HFF-Myc (cell line): ENCODE measurements around the gene ACSBG1.

Source experiments
- DNase-seq: peaks from one replicate; pipeline ENCODE4 v3.0.0-alpha.2; 2011; ENCODE audit warnings: low read depth; ENCODE audit errors: extremely low read depth
- H3K4me3 ChIP-seq: replicated peaks from 2 replicates; pipeline ENCODE4 v1.5.1; 2011; ENCODE audit warnings: low read depth, mild to moderate bottlenecking, control low read depth, low read length
- CTCF ChIP-seq: IDR thresholded peaks from 2 replicates; pipeline ENCODE4 v1.5.1; 2012; ENCODE audit warnings: mild to moderate bottlenecking, low read depth, low read length, control low read depth; ENCODE audit errors: missing control alignments

The ACSBG1 gene

DNA sequence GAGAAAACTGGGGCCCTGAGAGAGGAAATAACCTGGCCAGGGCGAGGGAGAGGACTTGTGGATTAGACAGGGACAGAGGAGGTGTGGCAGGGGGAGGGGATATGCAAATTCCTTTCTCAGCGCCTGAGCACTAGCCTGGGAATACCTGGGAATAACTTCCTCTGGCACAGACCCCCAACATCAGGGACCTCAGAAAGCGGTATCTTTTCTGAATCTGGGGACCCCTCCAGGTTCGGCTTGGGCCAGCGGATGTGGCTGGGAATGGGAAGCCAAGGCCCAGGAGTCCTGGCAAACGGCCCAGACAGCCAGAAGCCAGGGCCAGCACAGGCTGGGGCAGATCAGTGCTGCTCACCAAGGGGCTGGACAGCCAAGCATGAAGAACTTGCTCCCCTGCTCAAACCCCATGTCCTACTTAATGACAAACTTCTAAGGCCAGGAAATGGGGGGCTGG is 9.2 kb upstream of the ACSBG1 start:
- TF ChIP-seq CTCF = no peak
- H3K4me3 ChIP-seq = no peak overlapping the region
- no peak for DNase-seq

DNA sequence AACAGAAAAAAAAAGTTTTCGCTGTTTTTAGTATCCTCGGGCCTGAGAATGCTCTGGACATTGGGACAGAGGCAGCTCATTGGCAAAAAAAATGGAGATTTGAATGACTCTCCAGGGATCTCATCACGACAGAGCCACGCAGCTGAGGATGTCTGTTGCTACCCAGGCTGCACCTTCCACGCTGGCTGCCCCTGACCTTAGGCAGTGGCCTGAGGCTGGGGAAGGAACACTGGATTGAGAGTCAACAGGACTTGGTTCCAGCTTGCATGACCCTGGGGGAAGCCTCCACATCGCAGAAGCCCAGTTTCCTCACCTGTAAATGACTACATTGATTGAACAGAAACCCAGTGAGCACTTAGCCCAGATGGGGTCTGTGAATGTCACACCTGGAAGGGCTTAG is 8.7 kb upstream of the ACSBG1 start:
- TF ChIP-seq CTCF = no peak
- DNase-seq = no peak
- no peak overlapping the region for H3K4me3 ChIP-seq

GRCh38 chr15:78242128-78242527 is 7.8 kb upstream of the ACSBG1 start:
- TF ChIP-seq CTCF = peak; percentile 59
- H3K4me3 ChIP-seq = no peak overlapping the region
- DNase-seq = no peak

DNA sequence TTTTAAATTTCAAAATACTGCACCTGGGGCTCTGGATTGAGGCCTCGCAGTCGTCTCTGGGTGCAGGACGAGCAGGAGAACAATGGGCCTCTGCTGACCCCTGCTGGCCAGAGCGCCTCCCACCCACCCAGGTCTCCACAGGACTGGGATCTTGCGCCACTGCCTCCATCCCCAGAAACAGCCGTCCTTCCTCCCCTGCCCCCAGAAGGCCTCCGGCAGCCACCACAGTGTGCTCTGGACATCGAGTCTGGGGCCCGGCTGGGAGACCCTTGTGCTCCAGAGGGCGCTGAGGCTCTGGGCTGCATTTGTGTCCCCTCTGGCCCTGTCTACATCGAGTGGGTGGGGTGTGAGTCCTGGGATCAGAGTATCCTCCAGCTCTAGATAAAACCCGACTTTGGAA is 6.7 kb upstream of the ACSBG1 start:
- peak; percentile 90 for TF ChIP-seq CTCF
- no peak overlapping the region for H3K4me3 ChIP-seq
- DNase-seq = peak; percentile 29

- TF ChIP-seq CTCF = no peak
- H3K4me3 ChIP-seq = no peak overlapping the region
- DNase-seq = no peak
Measured at GRCh38 chr15:78239811-78240210, 5.4 kb upstream of the ACSBG1 start.

- no peak overlapping the region for H3K4me3 ChIP-seq
- DNase-seq = no peak
- no peak for TF ChIP-seq CTCF
Measured at GRCh38 chr15:78237146-78237545, 2.8 kb upstream of the ACSBG1 start.

DNA sequence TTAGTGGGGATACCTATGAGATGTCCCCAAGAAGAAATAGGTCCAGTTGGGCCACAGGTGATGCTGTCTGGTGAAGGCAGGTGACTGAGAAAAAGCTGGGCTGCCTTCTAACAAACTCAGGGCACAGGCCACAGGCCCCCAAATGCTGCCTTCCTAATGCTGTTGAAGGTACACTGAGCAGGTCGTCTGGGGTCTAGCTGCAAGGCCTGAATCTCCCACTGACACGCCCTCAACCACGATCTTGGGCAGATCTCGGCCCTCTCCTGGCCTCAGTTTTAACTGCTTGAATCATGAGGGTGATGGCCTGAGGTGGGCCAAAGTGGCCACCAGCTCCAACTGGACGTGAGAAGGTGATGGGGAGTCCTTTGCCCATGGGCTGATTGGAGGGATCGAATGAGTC is 2.1 kb upstream of the ACSBG1 start:
- no peak overlapping the region for H3K4me3 ChIP-seq
- TF ChIP-seq CTCF = no peak
- DNase-seq = no peak
